ENCODE data around the gene CDCP2. TPM values are rescaled to one million over a fixed set of nuclear protein-coding genes. Genes with fewer than 3 reads are reported as not detected.

The CDCP2 gene
- total RNA-seq, 1 donor from 2014 or later: not detected

DNA sequence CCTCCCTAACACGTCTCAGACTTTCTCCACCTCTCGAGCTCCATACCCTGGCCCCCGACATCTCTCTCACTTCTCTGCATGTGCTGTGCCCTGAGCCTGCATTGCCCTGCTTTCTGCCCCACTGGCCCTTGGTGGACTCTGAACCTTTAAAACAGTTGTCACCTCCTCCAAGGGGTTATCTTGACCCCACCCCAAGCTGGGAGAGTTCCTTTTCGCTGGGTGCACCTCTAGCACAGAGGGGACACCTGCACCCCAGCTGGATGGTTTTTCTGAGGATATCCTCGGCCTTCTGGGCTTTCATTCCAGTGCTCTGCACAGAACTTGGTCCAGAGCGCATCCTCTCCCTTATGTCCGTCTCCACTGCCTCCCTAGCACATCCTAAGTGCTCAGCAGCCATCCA lies 4.2 kb upstream of the CDCP2 start:
- Mint-ChIP-seq H3K4me1 (ENCODE audit: low read depth) (no peaks in the 10 kb centered on the region), H3K27ac (no peak overlapping the region), H3K27me3 (peaks cover 18% of the 10 kb centered on the region), H3K9me3 (ENCODE audit: low read depth) (no peaks in the 10 kb centered on the region), H3K4me3 (ENCODE audit: low read depth) (no peak overlapping the region), H3K36me3 (ENCODE audit: insufficient read depth) (no peaks in the 10 kb centered on the region)
- no peak for DNase-seq (ENCODE audit: low spot score, unreplicated experiment)
- TF ChIP-seq, protein P1, sequence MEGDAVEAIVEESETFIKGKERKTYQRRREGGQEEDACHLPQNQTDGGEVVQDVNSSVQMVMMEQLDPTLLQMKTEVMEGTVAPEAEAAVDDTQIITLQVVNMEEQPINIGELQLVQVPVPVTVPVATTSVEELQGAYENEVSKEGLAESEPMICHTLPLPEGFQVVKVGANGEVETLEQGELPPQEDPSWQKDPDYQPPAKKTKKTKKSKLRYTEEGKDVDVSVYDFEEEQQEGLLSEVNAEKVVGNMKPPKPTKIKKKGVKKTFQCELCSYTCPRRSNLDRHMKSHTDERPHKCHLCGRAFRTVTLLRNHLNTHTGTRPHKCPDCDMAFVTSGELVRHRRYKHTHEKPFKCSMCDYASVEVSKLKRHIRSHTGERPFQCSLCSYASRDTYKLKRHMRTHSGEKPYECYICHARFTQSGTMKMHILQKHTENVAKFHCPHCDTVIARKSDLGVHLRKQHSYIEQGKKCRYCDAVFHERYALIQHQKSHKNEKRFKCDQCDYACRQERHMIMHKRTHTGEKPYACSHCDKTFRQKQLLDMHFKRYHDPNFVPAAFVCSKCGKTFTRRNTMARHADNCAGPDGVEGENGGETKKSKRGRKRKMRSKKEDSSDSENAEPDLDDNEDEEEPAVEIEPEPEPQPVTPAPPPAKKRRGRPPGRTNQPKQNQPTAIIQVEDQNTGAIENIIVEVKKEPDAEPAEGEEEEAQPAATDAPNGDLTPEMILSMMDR (IDR thresholded peaks at IDR 0.05; ENCODE audit: unreplicated experiment): no peak

DNA sequence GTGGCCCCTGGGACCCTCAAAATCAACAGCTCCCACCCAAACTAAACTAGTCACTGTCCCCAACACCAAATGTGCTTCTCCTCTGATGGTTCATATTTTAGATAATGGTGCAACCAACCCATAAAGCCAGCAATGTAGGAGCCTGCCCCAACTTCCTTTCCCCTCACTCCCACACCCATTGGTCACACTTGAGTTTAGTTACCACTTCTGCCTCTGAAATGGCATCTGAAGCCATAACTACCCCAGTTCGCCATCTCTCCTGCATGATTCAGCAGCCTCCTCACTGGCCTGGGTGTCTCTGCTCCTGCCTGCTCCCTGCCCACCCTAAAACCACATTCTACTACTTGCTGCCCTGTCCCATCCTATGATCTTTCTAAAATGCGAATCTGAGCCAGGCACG lies 3.4 kb upstream of the CDCP2 start:
- H3K36me3 Mint-ChIP-seq (ENCODE audit: insufficient read depth): no peaks in the 10 kb centered on the region
- H3K27me3 Mint-ChIP-seq: peaks cover 18% of the 10 kb centered on the region
- DNase-seq (ENCODE audit: low spot score, unreplicated experiment): no peak
- H3K4me1 Mint-ChIP-seq (ENCODE audit: low read depth): no peaks in the 10 kb centered on the region
- TF ChIP-seq, protein P1 (IDR thresholded peaks at IDR 0.05; ENCODE audit: unreplicated experiment): no peak
- H3K27ac Mint-ChIP-seq: no peak overlapping the region
- no peak overlapping the region for H3K4me3 Mint-ChIP-seq (ENCODE audit: low read depth)
- H3K9me3 Mint-ChIP-seq (ENCODE audit: low read depth): no peaks in the 10 kb centered on the region

DNA sequence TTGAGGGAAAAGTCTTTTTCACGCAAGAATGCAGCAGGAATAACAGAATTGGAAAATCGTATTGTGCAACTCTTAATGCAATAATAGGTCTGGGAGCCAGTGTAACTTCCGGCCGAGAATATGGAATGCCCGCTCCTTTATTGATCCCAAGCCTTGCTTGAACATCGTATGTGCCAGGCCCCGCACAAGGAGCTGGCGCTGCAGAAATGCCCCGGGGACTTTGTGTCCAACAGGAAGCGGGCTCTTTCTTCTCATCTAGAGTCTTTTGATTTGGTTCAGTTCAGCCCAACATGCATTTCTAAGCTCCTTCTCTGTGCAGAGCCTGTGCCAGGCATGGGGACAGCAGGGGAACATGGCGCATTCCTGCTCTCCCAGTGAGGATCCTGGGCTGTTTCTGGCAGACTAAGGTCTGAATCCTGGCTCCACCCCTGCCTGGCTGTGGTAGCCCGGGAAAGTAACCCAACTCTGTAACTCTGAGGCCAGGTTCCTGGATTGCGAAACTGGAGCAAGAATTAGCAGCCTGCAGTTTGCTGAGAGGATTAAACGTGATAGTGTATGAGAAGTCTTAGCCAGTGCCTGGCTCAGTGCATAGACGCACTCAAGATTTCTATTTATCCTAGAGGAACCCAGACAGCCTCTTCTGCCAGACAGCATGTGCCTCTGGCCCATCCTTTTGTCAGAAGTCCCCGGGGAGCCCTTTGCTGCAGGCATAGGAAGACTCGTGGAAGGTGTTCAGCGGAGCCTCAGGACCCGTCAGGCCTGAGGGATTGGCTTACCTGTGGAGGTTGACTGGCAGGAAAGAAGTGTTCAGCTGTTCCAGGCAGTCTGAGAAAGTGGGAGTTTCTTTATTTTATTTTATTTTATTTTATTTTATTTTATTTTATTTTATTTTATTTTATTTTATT lies 987 bp upstream of the CDCP2 start:
- TF ChIP-seq, protein P1 (IDR thresholded peaks at IDR 0.05; ENCODE audit: unreplicated experiment): no peak
- Mint-ChIP-seq H3K36me3 (ENCODE audit: insufficient read depth) (no peaks in the 10 kb centered on the region), H3K9me3 (ENCODE audit: low read depth) (no peaks in the 10 kb centered on the region), H3K4me1 (ENCODE audit: low read depth) (no peaks in the 10 kb centered on the region), H3K27me3 (peaks cover 18% of the 10 kb centered on the region), H3K27ac (no peak overlapping the region), H3K4me3 (ENCODE audit: low read depth) (no peak overlapping the region)
- DNase-seq (ENCODE audit: low spot score, unreplicated experiment): no peak

DNA sequence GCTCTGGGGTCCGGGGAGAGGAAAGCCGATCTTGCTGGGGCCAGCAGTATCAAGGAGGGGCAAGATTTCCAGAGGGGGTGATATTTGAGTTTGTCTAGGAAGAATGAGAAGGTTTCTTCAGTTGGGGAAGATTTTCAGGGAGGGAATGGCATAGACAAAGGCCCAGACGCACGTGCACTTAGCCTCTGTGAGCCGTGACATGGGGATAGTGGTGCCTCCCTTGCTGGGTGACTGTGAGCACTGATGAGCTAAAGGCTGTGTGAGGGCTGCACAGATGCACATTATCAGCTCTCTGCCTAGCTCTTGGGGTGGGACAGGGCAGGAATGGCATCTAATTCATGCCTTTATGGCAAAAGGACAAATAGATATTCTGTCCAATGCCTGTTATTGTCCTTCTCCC lies 1.8 kb downstream of the CDCP2 start:
- Mint-ChIP-seq H3K9me3 (ENCODE audit: low read depth) (no peaks in the 10 kb centered on the region), H3K27ac (no peak overlapping the region), H3K4me1 (ENCODE audit: low read depth) (no peaks in the 10 kb centered on the region), H3K36me3 (ENCODE audit: insufficient read depth) (no peaks in the 10 kb centered on the region), H3K27me3 (peaks cover 10% of the 10 kb centered on the region), H3K4me3 (ENCODE audit: low read depth) (no peak overlapping the region)
- no peak for DNase-seq (ENCODE audit: low spot score, unreplicated experiment)
- TF ChIP-seq, protein P1 (IDR thresholded peaks at IDR 0.05; ENCODE audit: unreplicated experiment): no peak

DNA sequence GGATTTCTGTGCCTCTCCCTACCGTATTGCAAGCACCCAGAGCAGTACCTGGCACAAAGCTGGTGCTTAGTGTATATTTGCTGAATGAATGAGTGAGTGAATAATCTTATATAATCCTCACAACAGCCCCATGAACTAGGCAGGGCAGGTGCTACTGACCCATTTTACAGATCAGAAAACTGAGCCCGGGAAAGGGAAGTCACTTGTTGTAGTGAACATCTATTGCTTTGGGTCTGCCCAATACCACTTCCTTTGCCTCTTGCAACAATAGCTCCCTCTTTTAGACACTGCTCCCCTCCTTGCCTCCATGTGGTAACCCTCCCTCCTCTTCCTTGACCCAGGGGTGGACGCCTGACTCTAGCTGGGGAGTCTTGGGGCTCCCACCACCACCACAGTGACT lies 3.1 kb downstream of the CDCP2 start:
- no peaks in the 10 kb centered on the region for H3K36me3 Mint-ChIP-seq (ENCODE audit: insufficient read depth)
- H3K4me3 Mint-ChIP-seq (ENCODE audit: low read depth): no peak overlapping the region
- no peak overlapping the region for H3K27ac Mint-ChIP-seq
- no peaks in the 10 kb centered on the region for H3K4me1 Mint-ChIP-seq (ENCODE audit: low read depth)
- TF ChIP-seq, protein P1 (IDR thresholded peaks at IDR 0.05; ENCODE audit: unreplicated experiment): no peak
- no peak for DNase-seq (ENCODE audit: low spot score, unreplicated experiment)
- peaks cover 7% of the 10 kb centered on the region for H3K27me3 Mint-ChIP-seq
- H3K9me3 Mint-ChIP-seq (ENCODE audit: low read depth): no peaks in the 10 kb centered on the region
